Effector memory CD8-positive, alpha-beta T cell (primary cell): ENCODE results near the gene MYOF.

Source experiments
- ATAC-seq: fragments of 150-1000 bp; cut with Tn5 transposase; replicated peaks from 2 replicates; pipeline ENCODE4 v1.10.0; 2021; ENCODE audit warnings: mild to moderate bottlenecking, moderate library complexity
- DNase-seq, 3 experiments: peaks; one replicate each; pipeline ENCODE4 v3.0.0; 2021
- H3K27ac Mint-ChIP-seq, 2 donors: one replicate each; pipeline ENCODE4 v1.8.0; 2022; ENCODE audit warnings: mild to moderate bottlenecking in 2 of 2, mixed read lengths in 2 of 2, moderate library complexity in 2 of 2
- H3K27me3 Mint-ChIP-seq, 2 donors: one replicate each; pipeline ENCODE4 v1.8.0; 2022; ENCODE audit warnings: mixed read lengths in 2 of 2
- H3K36me3 Mint-ChIP-seq: one replicate; pipeline ENCODE4 v1.8.0; 2022; ENCODE audit warnings: mild to moderate bottlenecking, moderate library complexity, mixed read lengths; ENCODE audit not compliant: insufficient read depth
- H3K4me1 Mint-ChIP-seq, 2 donors: one replicate each; pipeline ENCODE4 v1.8.0; 2022; ENCODE audit warnings: low read depth in 2 of 2, mixed read lengths in 2 of 2
- H3K4me3 Mint-ChIP-seq, 2 donors: one replicate each; pipeline ENCODE4 v1.8.0; 2022; ENCODE audit warnings: mild to moderate bottlenecking in 2 of 2, mixed read lengths in 2 of 2, moderate library complexity in 2 of 2
- H3K9me3 Mint-ChIP-seq, 2 donors: one replicate each; pipeline ENCODE4 v1.8.0; 2022; ENCODE audit warnings: mixed read lengths in 2 of 2

Gene MYOF

GRCh38 chr10:93495654-93496321 lies 13.7 kb upstream of the MYOF start:
- DNase-seq (peak in 1 of 3 experiments; percentile 5), ATAC-seq (peak; percentile 15)
- Mint-ChIP-seq H3K36me3 (peaks cover 7% of the 10 kb centered on the region), H3K9me3 (no peaks in the 10 kb centered on the region), H3K4me1 (peaks cover 15 to 18% of the 10 kb centered on the region in 2 donors), H3K4me3 (peak overlapping the region; percentile 87 to 88), H3K27ac (peak overlapping the region; percentile 16 to 41), H3K27me3 (no peaks in the 10 kb centered on the region)

DNA sequence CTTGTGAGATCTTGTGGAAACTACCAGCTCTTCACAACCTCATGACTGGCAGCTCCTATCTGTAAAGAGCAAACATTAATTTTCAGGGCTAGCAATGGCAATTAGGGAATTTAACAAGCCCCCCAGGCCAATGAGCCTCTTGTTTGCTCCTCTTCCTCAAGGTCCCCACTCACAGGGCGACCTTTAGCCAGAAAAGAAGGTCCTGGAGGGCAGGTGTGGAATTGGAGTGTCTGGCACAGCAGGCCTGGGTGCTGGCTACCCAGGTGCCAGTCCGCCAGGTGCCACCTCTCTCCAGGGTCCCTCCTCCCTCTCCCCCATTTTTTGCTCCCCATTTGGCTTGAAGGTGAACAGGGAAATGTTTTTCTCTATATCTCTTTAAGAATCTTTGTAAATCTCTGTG lies 12.4 kb upstream of the MYOF start:
- DNase-seq = no peak
- no peak overlapping the region for H3K4me3 Mint-ChIP-seq
- H3K36me3 Mint-ChIP-seq = peaks cover 7% of the 10 kb centered on the region
- H3K9me3 Mint-ChIP-seq = no peaks in the 10 kb centered on the region
- no peak overlapping the region for H3K27ac Mint-ChIP-seq
- peaks cover 15 to 18% of the 10 kb centered on the region in 2 donors for H3K4me1 Mint-ChIP-seq
- H3K27me3 Mint-ChIP-seq = peaks cover 0 to 10% of the 10 kb centered on the region in 2 donors
- no peak for ATAC-seq

DNA sequence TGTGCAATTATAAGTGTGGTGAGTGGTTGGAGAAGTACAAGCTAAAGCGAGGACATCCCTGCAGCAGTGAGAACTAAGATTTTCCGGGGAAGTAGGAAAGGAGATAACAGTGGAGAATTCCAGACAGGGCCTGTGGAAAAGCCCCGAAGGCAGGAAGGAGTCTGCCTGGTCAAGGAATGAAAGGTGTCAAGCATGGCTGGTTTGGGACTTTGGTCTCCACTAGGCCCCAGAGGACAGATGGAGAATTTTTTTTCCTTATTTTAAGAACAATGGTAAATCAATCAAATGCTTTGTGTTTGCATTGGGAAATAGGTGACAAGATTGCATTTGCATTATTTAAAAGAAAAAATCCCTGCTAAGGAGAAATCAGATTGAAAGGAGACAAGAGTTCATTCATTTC lies 11.0 kb upstream of the MYOF start:
- H3K9me3 Mint-ChIP-seq = no peaks in the 10 kb centered on the region
- peaks cover 4% of the 10 kb centered on the region for H3K36me3 Mint-ChIP-seq
- peaks cover 13% of the 10 kb centered on the region in 2 donors for H3K4me1 Mint-ChIP-seq
- DNase-seq (no peak), ATAC-seq (no peak)
- no peak overlapping the region for H3K4me3 Mint-ChIP-seq
- no peak overlapping the region for H3K27ac Mint-ChIP-seq
- H3K27me3 Mint-ChIP-seq = peaks cover 8 to 23% of the 10 kb centered on the region in 2 donors

DNA sequence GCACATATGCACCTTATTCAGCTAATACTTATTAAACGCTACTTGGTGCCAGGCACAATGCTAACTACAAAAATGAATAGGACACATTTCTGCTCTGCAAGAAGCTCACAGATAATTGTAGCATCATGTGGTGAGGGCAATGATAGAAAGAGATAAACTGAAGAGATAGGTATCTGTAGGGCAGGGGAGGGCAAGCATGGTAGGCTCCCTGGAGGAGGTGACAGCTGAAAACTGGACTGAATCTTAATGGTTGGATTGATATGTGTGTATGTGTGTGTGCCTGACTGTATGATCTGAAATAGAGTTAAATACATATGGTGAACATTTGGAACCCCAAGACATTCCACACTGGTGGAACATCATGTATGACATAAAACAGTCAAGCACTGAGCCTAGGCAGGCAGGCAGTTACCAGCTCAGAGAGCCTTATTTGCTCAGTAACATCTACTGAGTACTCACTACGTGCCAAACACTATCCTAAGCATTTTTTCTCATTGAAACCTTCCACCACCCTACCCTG lies 9.5 kb upstream of the MYOF start:
- Mint-ChIP-seq H3K36me3 (no peaks in the 10 kb centered on the region), H3K9me3 (no peaks in the 10 kb centered on the region), H3K27me3 (peaks cover 13 to 30% of the 10 kb centered on the region in 2 donors), H3K27ac (no peak overlapping the region), H3K4me1 (peaks cover under 1 to 5% of the 10 kb centered on the region in 2 donors), H3K4me3 (no peak overlapping the region)
- DNase-seq (no peak), ATAC-seq (no peak)

DNA sequence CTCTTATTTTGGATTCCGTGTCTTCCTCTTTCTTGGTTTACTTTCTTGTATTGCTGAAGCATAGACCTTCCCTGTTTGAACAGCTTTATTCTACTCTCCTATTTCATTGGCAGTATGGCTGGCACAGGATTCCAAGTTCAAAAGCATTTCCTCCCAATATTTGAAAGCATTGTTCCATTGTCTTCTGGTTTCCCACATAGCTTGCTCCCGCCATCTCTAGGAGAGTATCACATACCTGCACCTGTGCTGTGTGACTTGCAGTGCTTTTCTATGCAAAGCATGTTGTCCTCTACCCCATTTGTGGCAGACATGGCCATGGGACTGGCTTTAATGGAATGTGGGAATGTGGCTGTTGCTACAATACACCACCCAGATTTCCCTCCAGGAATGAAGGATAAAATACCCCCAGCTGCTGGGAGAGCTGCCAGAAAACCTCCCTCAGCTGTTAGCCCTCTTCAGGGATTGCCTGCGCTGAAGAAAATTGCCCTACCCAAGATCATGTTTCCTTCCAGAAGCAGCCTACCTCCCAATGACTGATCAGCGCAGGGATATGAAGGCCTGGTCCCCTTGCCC lies 6.9 kb upstream of the MYOF start:
- Mint-ChIP-seq H3K27ac (no peak overlapping the region), H3K9me3 (no peaks in the 10 kb centered on the region), H3K4me1 (no peaks in the 10 kb centered on the region), H3K36me3 (no peaks in the 10 kb centered on the region), H3K4me3 (no peak overlapping the region), H3K27me3 (peaks cover 26 to 54% of the 10 kb centered on the region in 2 donors)
- ATAC-seq = no peak
- no peak for DNase-seq

DNA sequence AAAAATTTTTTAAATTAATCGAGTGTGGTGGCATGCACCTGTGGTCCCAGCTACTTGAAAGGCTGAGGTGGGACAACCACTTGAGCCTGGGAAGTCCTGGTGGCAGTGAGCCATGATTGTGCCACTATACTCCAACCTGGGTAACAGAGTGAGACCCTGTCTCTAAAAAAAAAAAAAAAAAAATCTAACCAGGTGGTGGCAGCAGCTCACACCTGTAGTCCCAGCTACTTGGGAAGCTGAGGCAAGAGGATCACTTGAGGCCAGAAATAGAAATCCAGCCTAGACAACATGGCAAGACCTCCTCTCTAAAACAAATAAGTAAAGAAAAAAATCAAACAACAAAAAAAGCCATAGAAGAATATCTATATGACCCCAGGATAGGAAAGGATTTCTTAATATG lies 3.6 kb upstream of the MYOF start:
- ATAC-seq (no peak), DNase-seq (no peak)
- Mint-ChIP-seq H3K27me3 (peaks cover 45 to 80% of the 10 kb centered on the region in 2 donors), H3K27ac (no peak overlapping the region), H3K4me1 (peaks cover 7% of the 10 kb centered on the region in 2 donors), H3K36me3 (no peaks in the 10 kb centered on the region), H3K9me3 (no peaks in the 10 kb centered on the region), H3K4me3 (no peak overlapping the region)

DNA sequence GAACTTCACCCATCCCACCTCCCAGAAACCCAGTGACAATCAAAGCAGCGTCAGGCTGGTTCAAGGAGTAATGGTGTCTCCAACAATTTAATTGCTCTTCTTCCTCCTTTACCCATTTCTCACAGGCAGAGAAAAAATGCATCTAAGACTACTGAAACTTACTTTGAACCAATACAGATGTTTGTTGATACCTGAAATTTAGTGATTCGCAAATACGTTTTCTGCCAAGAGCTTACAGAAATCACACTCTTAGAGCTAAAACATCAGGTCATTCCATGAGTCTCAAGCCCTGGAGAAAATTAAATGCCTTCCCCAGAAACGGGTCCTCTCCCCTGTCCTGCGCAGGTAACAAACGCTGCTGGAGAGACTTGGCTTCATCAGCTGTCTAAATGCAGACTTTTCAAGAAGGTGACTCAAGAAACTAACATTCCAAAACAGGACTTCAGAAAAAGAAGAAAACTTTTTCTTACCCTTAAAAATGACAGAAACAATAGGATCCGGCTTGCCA lies 443 bp downstream of the MYOF start:
- no peaks in the 10 kb centered on the region for H3K36me3 Mint-ChIP-seq
- peaks cover 34 to 53% of the 10 kb centered on the region in 2 donors for H3K27me3 Mint-ChIP-seq
- ATAC-seq = no peak
- no peak for DNase-seq
- no peak overlapping the region for H3K27ac Mint-ChIP-seq
- H3K4me1 Mint-ChIP-seq = peaks cover 7% of the 10 kb centered on the region in 2 donors
- no peaks in the 10 kb centered on the region for H3K9me3 Mint-ChIP-seq
- peak overlapping the region; percentile 68 to 81 for H3K4me3 Mint-ChIP-seq

- Mint-ChIP-seq H3K27me3 (peaks cover 20 to 28% of the 10 kb centered on the region in 2 donors), H3K27ac (no peak overlapping the region), H3K9me3 (no peaks in the 10 kb centered on the region), H3K36me3 (no peaks in the 10 kb centered on the region), H3K4me3 (no peak overlapping the region), H3K4me1 (peaks cover 7% of the 10 kb centered on the region in 2 donors)
- no peak for ATAC-seq
- DNase-seq = no peak
These were observed 3.3 kb downstream of the MYOF start for GRCh38 chr10:93478873-93479272.

GRCh38 chr10:93476756-93477155 lies 5.4 kb downstream of the MYOF start:
- Mint-ChIP-seq H3K4me3 (no peak overlapping the region), H3K36me3 (no peaks in the 10 kb centered on the region), H3K4me1 (no peaks in the 10 kb centered on the region), H3K9me3 (no peaks in the 10 kb centered on the region), H3K27ac (no peak overlapping the region), H3K27me3 (peaks cover 12 to 13% of the 10 kb centered on the region in 2 donors)
- no peak for DNase-seq
- no peak for ATAC-seq

GRCh38 chr10:93475871-93476270 lies 6.3 kb downstream of the MYOF start:
- Mint-ChIP-seq H3K36me3 (no peaks in the 10 kb centered on the region), H3K9me3 (no peaks in the 10 kb centered on the region), H3K27me3 (peaks cover 3 to 4% of the 10 kb centered on the region in 2 donors), H3K4me1 (no peaks in the 10 kb centered on the region), H3K4me3 (no peak overlapping the region), H3K27ac (no peak overlapping the region)
- no peak for DNase-seq
- ATAC-seq = no peak

DNA sequence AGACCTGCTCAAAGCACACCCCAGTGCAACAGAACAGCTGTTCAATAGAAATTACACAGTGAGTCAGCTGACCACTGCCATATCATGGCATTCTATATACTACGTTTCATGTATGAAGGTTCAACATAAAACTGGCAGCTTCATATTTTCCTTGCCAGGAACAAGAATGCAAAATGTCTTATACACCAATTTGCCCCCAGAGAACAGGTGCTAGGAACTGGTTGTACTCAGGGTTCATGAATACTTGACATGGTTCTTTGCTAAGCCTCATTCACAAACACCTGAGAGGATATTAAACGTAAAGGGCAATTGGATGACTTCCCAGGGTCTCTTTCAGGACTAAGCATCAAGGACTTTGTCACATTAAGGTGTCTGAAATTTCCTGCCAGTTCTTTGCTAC lies 6.9 kb downstream of the MYOF start:
- no peak overlapping the region for H3K27ac Mint-ChIP-seq
- H3K4me3 Mint-ChIP-seq = no peak overlapping the region
- no peaks in the 10 kb centered on the region for H3K27me3 Mint-ChIP-seq
- H3K9me3 Mint-ChIP-seq = no peaks in the 10 kb centered on the region
- DNase-seq (no peak), ATAC-seq (no peak)
- H3K4me1 Mint-ChIP-seq = no peaks in the 10 kb centered on the region
- no peaks in the 10 kb centered on the region for H3K36me3 Mint-ChIP-seq

- H3K36me3 Mint-ChIP-seq = no peaks in the 10 kb centered on the region
- no peak overlapping the region for H3K4me3 Mint-ChIP-seq
- H3K27me3 Mint-ChIP-seq = no peaks in the 10 kb centered on the region
- no peaks in the 10 kb centered on the region for H3K4me1 Mint-ChIP-seq
- DNase-seq (no peak), ATAC-seq (no peak)
- H3K27ac Mint-ChIP-seq = no peak overlapping the region
- no peaks in the 10 kb centered on the region for H3K9me3 Mint-ChIP-seq
These were observed 8.2 kb downstream of the MYOF start for GRCh38 chr10:93473804-93474472.

DNA sequence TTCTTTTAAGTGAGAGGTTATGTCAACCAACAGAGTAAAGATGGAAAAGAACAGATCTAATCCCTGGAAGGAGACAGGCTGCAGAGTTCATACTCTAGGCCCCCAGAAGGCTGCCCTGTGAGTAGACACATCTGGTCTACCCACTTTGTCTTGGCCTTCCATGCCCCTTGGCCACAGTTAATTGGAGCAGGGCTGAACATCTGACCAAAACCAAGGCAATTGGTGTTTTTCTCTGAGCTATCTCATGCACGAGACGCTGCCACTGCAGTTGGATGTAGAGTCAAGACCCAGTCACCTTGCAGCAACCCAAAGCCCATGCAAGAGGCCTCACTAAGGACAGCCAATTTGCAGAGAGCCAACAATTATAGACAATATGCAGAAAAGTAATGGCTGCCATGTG lies 9.0 kb downstream of the MYOF start:
- Mint-ChIP-seq H3K4me1 (no peaks in the 10 kb centered on the region), H3K27me3 (no peaks in the 10 kb centered on the region), H3K36me3 (no peaks in the 10 kb centered on the region), H3K27ac (no peak overlapping the region), H3K9me3 (no peaks in the 10 kb centered on the region), H3K4me3 (no peak overlapping the region)
- ATAC-seq (no peak), DNase-seq (no peak)
